ENCODE measurements around the gene NT5DC3. TPM values are rescaled to one million over a fixed set of nuclear protein-coding genes. Genes with fewer than 3 reads are reported as not detected.

The NT5DC3 gene
- total and polyA plus RNA-seq, 2 of the 13 experiments (the other 11 are each of a cell fraction or from before 2014, with no cell fraction given): 3.2 to 6.6 TPM

GRCh38 chr12:103812789-103813188 is 28.2 kb downstream of the NT5DC3 start:
- no TSS peak for BruUV-seq (replicated peaks)
- no peaks in the 10 kb centered on the region; the same call in 1 of the 2 replicates for H4K20me1 ChIP-seq (ENCODE audit: insufficient read depth, low read length)
- H3K4me3 ChIP-seq (replicated peaks in 1 of 3; ENCODE audit: insufficient read depth in 1 of 3, low read depth in 2 of 3, low read length in 3 of 3): no peak overlapping the region
- no peak overlapping the region for H3K9ac ChIP-seq (ENCODE audit: insufficient read depth, low read depth, low read length)
- DNase-seq (ENCODE audit: low spot score): no peak
- H3K27ac ChIP-seq (ENCODE audit: extremely low read length, insufficient read depth, low read length): no peak overlapping the region
- TF ChIP-seq NFYB (CRISPR knock-in tag; IDR thresholded peaks at IDR 0.05): no peak
- TF ChIP-seq MEIS1 (CRISPR knock-in tag; IDR thresholded peaks at IDR 0.05; ENCODE audit: borderline replicate concordance): no peak
- TF ChIP-seq AGO1 (IDR thresholded peaks at IDR 0.05; ENCODE audit: low read depth, low read length, poor library complexity, severe bottlenecking): no peak
- 0 out of 2 replicates have a peak, but pooled peaks have one; percentile 34 for TF ChIP-seq CHD4 (IDR thresholded peaks at IDR 0.05; ENCODE audit: borderline replicate concordance, low read length)
- no peak for TF ChIP-seq DZIP1 (CRISPR knock-in tag; IDR thresholded peaks at IDR 0.05)
- TF ChIP-seq ZNF747 (CRISPR knock-in tag; IDR thresholded peaks at IDR 0.05; ENCODE audit: borderline replicate concordance): no peak
- TF ChIP-seq ZNF629 (CRISPR knock-in tag; conservative IDR thresholded peaks at IDR 0.05): peak; percentile 79
- CTCF ChIA-PET (ENCODE audit: low intra/inter-chr PET ratio, low total read pairs): no interaction called here
- POLR2A ChIA-PET: no interaction called here
- no peak overlapping the region for H2AFZ ChIP-seq (ENCODE audit: low read length)
- H3K4me2 ChIP-seq (ENCODE audit: low read depth, low read length): no peak overlapping the region
- H3K79me2 ChIP-seq (ENCODE audit: insufficient read depth, low read length): peaks cover 9% of the 10 kb centered on the region
- in situ Hi-C loops (cut with HindIII; ENCODE audit: extremely low pct_ligation_motif_present, low pct_unique_long_range_greater_than_20kb): no loop called here
- H3K27me3 ChIP-seq (ENCODE audit: control insufficient read depth in 1 of 2, insufficient read depth in 2 of 2, low read length in 2 of 2): no peaks in the 10 kb centered on the region
- FAIRE-seq: no peak
- H3K4me1 ChIP-seq (ENCODE audit: insufficient read depth, low read length): peaks cover 8% of the 10 kb centered on the region
- 100% methylated on average over 1 of the region's 1 CpG for WGBS (ENCODE audit: low lambda C conversion rate)
- no peak for ATAC-seq
- no peaks in the 10 kb centered on the region for H3K9me3 ChIP-seq (ENCODE audit: low read length)
- peaks cover 16 to 30% of the 10 kb centered on the region in 2 experiments for H3K36me3 ChIP-seq (replicated peaks in 1 of 2; ENCODE audit: control insufficient read depth in 1 of 2, insufficient read depth in 2 of 2, low read length in 2 of 2)
- intact Hi-C loops (cut with micrococcal nuclease; ENCODE audit: unreplicated experiment): no loop called here

Measured in HepG2 (cell line).